ENCODE results near the gene CCNQ. TPM values are rescaled to one million over a fixed set of nuclear protein-coding genes. Genes with fewer than 3 reads are reported as not detected.

Gene CCNQ
- total and polyA plus RNA-seq, 10 of the 15 experiments (the other 5 are each of a cell fraction or from before 2014, with no cell fraction given): 0.45 to 36.2 (median 18.2) TPM

DNA sequence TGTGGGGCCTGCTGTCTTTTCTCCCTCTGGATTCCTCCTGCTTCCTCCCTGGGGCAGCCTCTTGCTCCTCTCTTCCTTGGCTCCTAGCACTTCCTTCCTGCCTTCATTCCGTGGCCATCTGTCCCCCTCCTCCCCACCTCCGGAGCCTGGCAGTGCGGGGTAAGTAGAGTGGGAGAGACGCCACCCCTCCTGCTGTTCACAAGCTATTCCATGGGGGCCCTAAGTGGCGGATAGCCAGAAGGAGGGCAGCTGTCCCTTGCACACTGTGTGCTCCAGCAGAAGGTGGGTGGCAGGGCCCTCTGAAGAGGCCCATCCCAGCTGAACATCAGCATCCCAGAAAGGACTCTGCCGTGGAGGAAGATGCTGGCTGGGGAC, 27.4 kb downstream of the CCNQ start:
- no peaks in the 10 kb centered on the region; the same call in 2 of the 3 replicates for H3K9me3 ChIP-seq (replicated peaks; ENCODE audit: control insufficient read depth, insufficient read depth, low read length)
- intact Hi-C loops (cut with micrococcal nuclease; ENCODE audit: unreplicated experiment): no loop called here
- FAIRE-seq: no peak
- TF ChIP-seq, protein P1, sequence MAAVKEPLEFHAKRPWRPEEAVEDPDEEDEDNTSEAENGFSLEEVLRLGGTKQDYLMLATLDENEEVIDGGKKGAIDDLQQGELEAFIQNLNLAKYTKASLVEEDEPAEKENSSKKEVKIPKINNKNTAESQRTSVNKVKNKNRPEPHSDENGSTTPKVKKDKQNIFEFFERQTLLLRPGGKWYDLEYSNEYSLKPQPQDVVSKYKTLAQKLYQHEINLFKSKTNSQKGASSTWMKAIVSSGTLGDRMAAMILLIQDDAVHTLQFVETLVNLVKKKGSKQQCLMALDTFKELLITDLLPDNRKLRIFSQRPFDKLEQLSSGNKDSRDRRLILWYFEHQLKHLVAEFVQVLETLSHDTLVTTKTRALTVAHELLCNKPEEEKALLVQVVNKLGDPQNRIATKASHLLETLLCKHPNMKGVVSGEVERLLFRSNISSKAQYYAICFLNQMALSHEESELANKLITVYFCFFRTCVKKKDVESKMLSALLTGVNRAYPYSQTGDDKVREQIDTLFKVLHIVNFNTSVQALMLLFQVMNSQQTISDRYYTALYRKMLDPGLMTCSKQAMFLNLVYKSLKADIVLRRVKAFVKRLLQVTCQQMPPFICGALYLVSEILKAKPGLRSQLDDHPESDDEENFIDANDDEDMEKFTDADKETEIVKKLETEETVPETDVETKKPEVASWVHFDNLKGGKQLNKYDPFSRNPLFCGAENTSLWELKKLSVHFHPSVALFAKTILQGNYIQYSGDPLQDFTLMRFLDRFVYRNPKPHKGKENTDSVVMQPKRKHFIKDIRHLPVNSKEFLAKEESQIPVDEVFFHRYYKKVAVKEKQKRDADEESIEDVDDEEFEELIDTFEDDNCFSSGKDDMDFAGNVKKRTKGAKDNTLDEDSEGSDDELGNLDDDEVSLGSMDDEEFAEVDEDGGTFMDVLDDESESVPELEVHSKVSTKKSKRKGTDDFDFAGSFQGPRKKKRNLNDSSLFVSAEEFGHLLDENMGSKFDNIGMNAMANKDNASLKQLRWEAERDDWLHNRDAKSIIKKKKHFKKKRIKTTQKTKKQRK (IDR thresholded peaks at IDR 0.05; ENCODE audit: low read depth, low read length): no peak
- no peak for TF ChIP-seq YY1 (IDR thresholded peaks at IDR 0.05; ENCODE audit: low read depth, low read length)
- no peak for TF ChIP-seq MXI1 (IDR thresholded peaks at IDR 0.05; ENCODE audit: low read depth, low read length)
- TF ChIP-seq, protein P2, sequence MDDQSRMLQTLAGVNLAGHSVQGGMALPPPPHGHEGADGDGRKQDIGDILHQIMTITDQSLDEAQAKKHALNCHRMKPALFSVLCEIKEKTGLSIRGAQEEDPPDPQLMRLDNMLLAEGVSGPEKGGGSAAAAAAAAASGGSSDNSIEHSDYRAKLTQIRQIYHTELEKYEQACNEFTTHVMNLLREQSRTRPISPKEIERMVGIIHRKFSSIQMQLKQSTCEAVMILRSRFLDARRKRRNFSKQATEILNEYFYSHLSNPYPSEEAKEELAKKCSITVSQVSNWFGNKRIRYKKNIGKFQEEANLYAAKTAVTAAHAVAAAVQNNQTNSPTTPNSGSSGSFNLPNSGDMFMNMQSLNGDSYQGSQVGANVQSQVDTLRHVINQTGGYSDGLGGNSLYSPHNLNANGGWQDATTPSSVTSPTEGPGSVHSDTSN (IDR thresholded peaks at IDR 0.05; ENCODE audit: insufficient replicate concordance, low read depth, low read length): no peak
- TF ChIP-seq, protein P3, sequence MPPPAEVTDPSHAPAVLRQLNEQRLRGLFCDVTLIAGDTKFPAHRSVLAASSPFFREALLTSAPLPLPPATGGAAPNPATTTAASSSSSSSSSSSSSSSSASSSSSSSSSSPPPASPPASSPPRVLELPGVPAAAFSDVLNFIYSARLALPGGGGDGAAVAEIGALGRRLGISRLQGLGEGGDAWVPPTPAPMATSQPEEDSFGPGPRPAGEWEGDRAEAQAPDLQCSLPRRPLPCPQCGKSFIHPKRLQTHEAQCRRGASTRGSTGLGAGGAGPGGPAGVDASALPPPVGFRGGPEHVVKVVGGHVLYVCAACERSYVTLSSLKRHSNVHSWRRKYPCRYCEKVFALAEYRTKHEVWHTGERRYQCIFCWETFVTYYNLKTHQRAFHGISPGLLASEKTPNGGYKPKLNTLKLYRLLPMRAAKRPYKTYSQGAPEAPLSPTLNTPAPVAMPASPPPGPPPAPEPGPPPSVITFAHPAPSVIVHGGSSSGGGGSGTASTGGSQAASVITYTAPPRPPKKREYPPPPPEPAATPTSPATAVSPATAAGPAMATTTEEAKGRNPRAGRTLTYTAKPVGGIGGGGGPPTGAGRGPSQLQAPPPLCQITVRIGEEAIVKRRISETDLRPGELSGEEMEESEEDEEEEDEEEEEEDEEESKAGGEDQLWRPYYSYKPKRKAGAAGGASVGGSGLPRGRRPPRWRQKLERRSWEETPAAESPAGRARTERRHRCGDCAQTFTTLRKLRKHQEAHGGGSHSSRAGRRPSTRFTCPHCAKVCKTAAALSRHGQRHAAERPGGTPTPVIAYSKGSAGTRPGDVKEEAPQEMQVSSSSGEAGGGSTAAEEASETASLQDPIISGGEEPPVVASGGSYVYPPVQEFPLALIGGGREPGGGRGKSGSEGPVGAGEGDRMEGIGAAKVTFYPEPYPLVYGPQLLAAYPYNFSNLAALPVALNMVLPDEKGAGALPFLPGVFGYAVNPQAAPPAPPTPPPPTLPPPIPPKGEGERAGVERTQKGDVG (CRISPR knock-in tag; IDR thresholded peaks at IDR 0.05): no peak
- no peak for TF ChIP-seq POLR2AphosphoS5 (IDR thresholded peaks at IDR 0.05; ENCODE audit: low read length)
- no peak for TF ChIP-seq CEBPB (IDR thresholded peaks at IDR 0.05; ENCODE audit: borderline replicate concordance in 1 of 2, low read depth in 2 of 2, low read length in 2 of 2)
- no peak for TF ChIP-seq NFYB (IDR thresholded peaks at IDR 0.05; ENCODE audit: insufficient read depth, low read depth, low read length)
- TF ChIP-seq GATAD2B (conservative IDR thresholded peaks at IDR 0.05; ENCODE audit: low read depth): no peak
- TF ChIP-seq BCL11A (IDR thresholded peaks at IDR 0.05; ENCODE audit: low read depth, low read length): no peak
- no peak for TF ChIP-seq RUNX3 (IDR thresholded peaks at IDR 0.05; ENCODE audit: low read length)
- no peak for TF ChIP-seq ZNF384 (IDR thresholded peaks at IDR 0.05; ENCODE audit: borderline replicate concordance, low read depth, low read length)
- no peak for TF ChIP-seq IRF4 (IDR thresholded peaks at IDR 0.05; ENCODE audit: low read depth, low read length)
- TF ChIP-seq, protein P4, sequence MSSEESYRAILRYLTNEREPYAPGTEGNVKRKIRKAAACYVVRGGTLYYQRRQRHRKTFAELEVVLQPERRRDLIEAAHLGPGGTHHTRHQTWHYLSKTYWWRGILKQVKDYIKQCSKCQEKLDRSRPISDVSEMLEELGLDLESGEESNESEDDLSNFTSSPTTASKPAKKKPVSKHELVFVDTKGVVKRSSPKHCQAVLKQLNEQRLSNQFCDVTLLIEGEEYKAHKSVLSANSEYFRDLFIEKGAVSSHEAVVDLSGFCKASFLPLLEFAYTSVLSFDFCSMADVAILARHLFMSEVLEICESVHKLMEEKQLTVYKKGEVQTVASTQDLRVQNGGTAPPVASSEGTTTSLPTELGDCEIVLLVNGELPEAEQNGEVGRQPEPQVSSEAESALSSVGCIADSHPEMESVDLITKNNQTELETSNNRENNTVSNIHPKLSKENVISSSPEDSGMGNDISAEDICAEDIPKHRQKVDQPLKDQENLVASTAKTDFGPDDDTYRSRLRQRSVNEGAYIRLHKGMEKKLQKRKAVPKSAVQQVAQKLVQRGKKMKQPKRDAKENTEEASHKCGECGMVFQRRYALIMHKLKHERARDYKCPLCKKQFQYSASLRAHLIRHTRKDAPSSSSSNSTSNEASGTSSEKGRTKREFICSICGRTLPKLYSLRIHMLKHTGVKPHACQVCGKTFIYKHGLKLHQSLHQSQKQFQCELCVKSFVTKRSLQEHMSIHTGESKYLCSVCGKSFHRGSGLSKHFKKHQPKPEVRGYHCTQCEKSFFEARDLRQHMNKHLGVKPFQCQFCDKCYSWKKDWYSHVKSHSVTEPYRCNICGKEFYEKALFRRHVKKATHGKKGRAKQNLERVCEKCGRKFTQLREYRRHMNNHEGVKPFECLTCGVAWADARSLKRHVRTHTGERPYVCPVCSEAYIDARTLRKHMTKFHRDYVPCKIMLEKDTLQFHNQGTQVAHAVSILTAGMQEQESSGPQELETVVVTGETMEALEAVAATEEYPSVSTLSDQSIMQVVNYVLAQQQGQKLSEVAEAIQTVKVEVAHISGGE (CRISPR knock-in tag; IDR thresholded peaks at IDR 0.05): no peak

More for the DNA sequence above, 27.4 kb downstream of the CCNQ start:
- POLR2A ChIA-PET: no interaction called here
- SMC1A ChIA-PET (ENCODE audit: uncharacterized antibody, unreplicated experiment): no interaction called here
- H3K27ac ChIP-seq (ENCODE audit: control insufficient read depth, insufficient read depth): no peak overlapping the region
- no peak overlapping the region for H3K4me3 ChIP-seq
- no peak overlapping the region for H2AFZ ChIP-seq (ENCODE audit: control insufficient read depth, low read depth, low read length)
- no peak overlapping the region for H3K9ac ChIP-seq (ENCODE audit: control insufficient read depth, insufficient read depth, low read length)
- CTCF ChIA-PET: no interaction called here
- BruUV-seq (replicated peaks): no TSS peak
- no peaks in the 10 kb centered on the region for H4K20me1 ChIP-seq (ENCODE audit: control insufficient read depth, insufficient read depth)
- no peak overlapping the region for H3K4me2 ChIP-seq (ENCODE audit: control insufficient read depth, insufficient read depth)
- no peaks in the 10 kb centered on the region for H3K79me2 ChIP-seq (ENCODE audit: control insufficient read depth, insufficient read depth, low read length)
- RAD21 ChIA-PET (ENCODE audit: unreplicated experiment): no interaction called here
- DNase-seq (ENCODE audit: low read depth, low spot score) (no peak), ATAC-seq (no peak)
- H3K27me3 ChIP-seq (replicated peaks in 1 of 2; ENCODE audit: control insufficient read depth in 2 of 2, insufficient read depth in 2 of 2, low read length in 1 of 2): no peaks in the 10 kb centered on the region
- 32% methylated on average over 6 of the region's 6 CpGs for WGBS (ENCODE audit: insufficient coverage, insufficient replicate concordance, low lambda C conversion rate, missing lambda C conversion rate)
- H3K36me3 ChIP-seq (ENCODE audit: control insufficient read depth in 2 of 2, insufficient read depth in 2 of 2, low read length in 1 of 2): no peaks in the 10 kb centered on the region
- in situ Hi-C loops (cut with MboI): no loop called here
- H3K4me1 ChIP-seq (ENCODE audit: control insufficient read depth, insufficient read depth, low read length): no peaks in the 10 kb centered on the region

Measured in GM12878 (cell line).